Lower leg skin (tissue), 4 donors: Measurements from ENCODE around the gene TOX2. TPM values are rescaled to one million over a fixed set of nuclear protein-coding genes. Genes with fewer than 3 reads are reported as not detected.

Experiments
- DNase-seq, 2 donors: peaks; one replicate each; pipeline ENCODE4 v3.0.0-alpha.2; 2019; ENCODE audit warnings: low spot score in 2 of 2
- H3K4me3 ChIP-seq: fragments of 200-600 bp; sonication (generic); 2 replicates; pipeline ENCODE4 v1.5.1; 2017; ENCODE audit warnings: mild to moderate bottlenecking, low read depth; ENCODE audit not compliant: poor library complexity, severe bottlenecking
- POLR2A ChIP-seq, 2 donors: fragments of 450-650 bp; IDR thresholded peaks; one replicate each; pipeline ENCODE4 v1.6.1; 2016 to 2017; ENCODE audit warnings: antibody characterized with exemption in 2 of 2, mild to moderate bottlenecking in 1 of 2, moderate library complexity in 1 of 2
- WGBS, 2 donors: methylation state at CpG; one replicate each; pipeline ENCODE4 v1.1.5; 2018; 5-methylcytosine and 5-hydroxymethylcytosine counted together
- intact Hi-C: fragments of 100-400 bp; cut with DNase I; formaldehyde crosslinking; loops from one replicate; pipeline ENCODE4 v1.15.0; 2023; ENCODE audit warnings: low total_unique reads
- total RNA-seq, 4 donors: library from RNA; depleted of rRNA; stranded (reverse); fragments of >200 nt; gene quantifications; one replicate each; pipeline ENCODE4 v1.1.0, GENCODE V29; 2016
- TF ChIP-seq, protein P1 (sequence below), 3 donors: fragments of 450-650 bp; IDR thresholded peaks; one replicate each; pipeline ENCODE4 v1.5.1; 2016; ENCODE audit warnings: antibody characterized with exemption in 3 of 3, mild to moderate bottlenecking in 3 of 3, moderate library complexity in 2 of 3

The TOX2 gene
- total RNA-seq, 4 donors from 2014 or later, result 1.8 to 5.2 (median 1.9) TPM

- intact Hi-C loops, result no loop called here
- WGBS, 2 donors, result 90% methylated on average over 7 of the region's 7 CpGs
- peak in 1 of 2 donors; percentile 81 for DNase-seq
- no peak overlapping the region for H3K4me3 ChIP-seq
- no peak for TF ChIP-seq POLR2A (IDR thresholded peaks at IDR 0.05)
- TF ChIP-seq, protein P1, sequence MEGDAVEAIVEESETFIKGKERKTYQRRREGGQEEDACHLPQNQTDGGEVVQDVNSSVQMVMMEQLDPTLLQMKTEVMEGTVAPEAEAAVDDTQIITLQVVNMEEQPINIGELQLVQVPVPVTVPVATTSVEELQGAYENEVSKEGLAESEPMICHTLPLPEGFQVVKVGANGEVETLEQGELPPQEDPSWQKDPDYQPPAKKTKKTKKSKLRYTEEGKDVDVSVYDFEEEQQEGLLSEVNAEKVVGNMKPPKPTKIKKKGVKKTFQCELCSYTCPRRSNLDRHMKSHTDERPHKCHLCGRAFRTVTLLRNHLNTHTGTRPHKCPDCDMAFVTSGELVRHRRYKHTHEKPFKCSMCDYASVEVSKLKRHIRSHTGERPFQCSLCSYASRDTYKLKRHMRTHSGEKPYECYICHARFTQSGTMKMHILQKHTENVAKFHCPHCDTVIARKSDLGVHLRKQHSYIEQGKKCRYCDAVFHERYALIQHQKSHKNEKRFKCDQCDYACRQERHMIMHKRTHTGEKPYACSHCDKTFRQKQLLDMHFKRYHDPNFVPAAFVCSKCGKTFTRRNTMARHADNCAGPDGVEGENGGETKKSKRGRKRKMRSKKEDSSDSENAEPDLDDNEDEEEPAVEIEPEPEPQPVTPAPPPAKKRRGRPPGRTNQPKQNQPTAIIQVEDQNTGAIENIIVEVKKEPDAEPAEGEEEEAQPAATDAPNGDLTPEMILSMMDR (IDR thresholded peaks at IDR 0.05), result no peak
Observed at GRCh38 chr20:44115181-44115580, 200.5 kb downstream of the TOX2 start.

- intact Hi-C loops, result loop anchor here (1.0 kb wide), 1 partner anchor 73 kb away; no protein-coding TSS in a partner anchor
- no peak overlapping the region for H3K4me3 ChIP-seq
- peak in 1 of 2 donors; percentile 81 for DNase-seq
- TF ChIP-seq, protein P1 (IDR thresholded peaks at IDR 0.05), result no peak
- no peak for TF ChIP-seq POLR2A (IDR thresholded peaks at IDR 0.05)
- WGBS, 2 donors, result 45 to 71% methylated on average over 20 to 50 of the region's 76 CpGs
Observed at GRCh38 chr20:44115762-44116644, 201.4 kb downstream of the TOX2 start.

- no peak overlapping the region for H3K4me3 ChIP-seq
- peak in 1 of 2 donors; percentile 17 for DNase-seq
- WGBS, 2 donors, result 75 to 86% methylated on average over 8 of the region's 8 CpGs
- TF ChIP-seq POLR2A (IDR thresholded peaks at IDR 0.05), result no peak
- TF ChIP-seq, protein P1 (IDR thresholded peaks at IDR 0.05), result no peak
- intact Hi-C loops, result no loop called here
Observed at GRCh38 chr20:44117296-44118184, 202.9 kb downstream of the TOX2 start.

GRCh38 chr20:44118185-44119033, 203.8 kb downstream of the TOX2 start:
- DNase-seq, result peak in 1 of 2 donors; percentile 63
- 86 to 92% methylated on average over 9 of the region's 9 CpGs for WGBS, 2 donors

More at GRCh38 chr20:44118185-44119033, 203.8 kb downstream of the TOX2 start:
- intact Hi-C loops, result no loop called here
- TF ChIP-seq, protein P1 (IDR thresholded peaks at IDR 0.05), result no peak
- TF ChIP-seq POLR2A (IDR thresholded peaks at IDR 0.05), result no peak
- no peak overlapping the region for H3K4me3 ChIP-seq

Other genes with a start within 250 kb of the TOX2 start
- gene MYBL2, start 247.7 kb upstream of the TOX2 start, total RNA-seq, result 1 to 10 TPM in 2 of 4 donors, under 1 TPM in 2; 0.19 to 1.2 (median 0.71) TPM
- not detected for gene GTSF1L, start 187.8 kb upstream of the TOX2 start, total RNA-seq